HG03103 (cell line): ENCODE data around the gene LRRTM3.
A peak's percentile ranks its signal among the peaks of the same experiment; 100 is the strongest.

Source experiments
- ATAC-seq: cut with Tn5 transposase; IDR thresholded peaks from one replicate; pipeline ENCODE4 v1.9.1; 2021; ENCODE audit warnings: low read depth; ENCODE audit not compliant: unreplicated experiment

LRRTM3 gene

DNA sequence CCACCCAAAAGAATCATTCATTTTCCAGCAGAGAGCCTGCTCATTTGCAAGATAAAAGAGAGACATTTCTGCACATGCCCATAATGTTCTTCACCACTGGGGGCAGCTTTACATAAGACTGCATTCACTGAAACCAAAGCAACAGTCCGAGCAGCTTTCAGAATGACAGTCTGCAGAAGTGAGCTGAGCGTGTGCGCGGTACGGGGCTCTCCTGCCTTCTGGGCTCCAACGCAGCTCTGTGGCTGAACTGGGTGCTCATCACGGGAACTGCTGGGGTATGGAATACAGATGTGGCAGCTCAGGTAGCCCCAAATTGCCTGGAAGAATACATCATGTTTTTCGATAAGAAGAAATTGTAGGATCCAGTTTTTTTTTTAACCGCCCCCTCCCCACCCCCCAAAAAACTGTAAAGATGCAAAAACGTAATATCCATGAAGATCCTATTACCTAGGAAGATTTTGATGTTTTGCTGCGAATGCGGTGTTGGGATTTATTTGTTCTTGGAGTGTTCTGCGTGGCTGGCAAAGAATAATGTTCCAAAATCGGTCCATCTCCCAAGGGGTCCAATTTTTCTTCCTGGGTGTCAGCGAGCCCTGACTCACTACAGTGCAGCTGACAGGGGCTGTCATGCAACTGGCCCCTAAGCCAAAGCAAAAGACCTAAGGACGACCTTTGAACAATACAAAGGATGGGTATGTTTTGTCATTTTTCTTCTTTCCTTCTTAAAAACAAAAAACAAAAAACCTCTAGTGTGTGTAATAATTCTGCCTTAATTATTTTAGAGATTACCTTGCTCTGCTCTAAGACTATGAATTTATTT, at the start of gene LRRTM3:
LRRTM3 (plus strand) TSS at position 141 of the 820 bp plus-strand sequence.
- ATAC-seq = peak; percentile 100

DNA sequence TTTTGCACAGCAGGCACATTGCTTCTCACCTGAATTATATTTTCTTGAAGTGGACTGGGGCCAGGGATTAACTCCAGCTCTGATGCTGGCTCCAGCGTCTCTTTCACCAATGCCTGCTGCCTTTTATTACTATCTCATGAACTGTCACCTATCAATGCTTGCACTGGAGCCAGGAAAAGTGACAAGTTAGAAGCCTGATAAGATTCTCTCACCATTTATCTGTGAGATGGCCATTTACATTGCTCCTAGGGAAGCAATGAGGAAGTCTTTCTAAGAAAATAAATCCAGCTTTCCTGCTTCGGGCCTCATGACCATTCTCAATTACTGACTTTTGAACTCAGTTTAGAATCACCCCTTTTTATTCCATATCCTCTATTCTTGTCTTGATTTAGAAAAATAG, 48.5 kb upstream of the LRRTM3 start:
- ATAC-seq = no peak

DNA sequence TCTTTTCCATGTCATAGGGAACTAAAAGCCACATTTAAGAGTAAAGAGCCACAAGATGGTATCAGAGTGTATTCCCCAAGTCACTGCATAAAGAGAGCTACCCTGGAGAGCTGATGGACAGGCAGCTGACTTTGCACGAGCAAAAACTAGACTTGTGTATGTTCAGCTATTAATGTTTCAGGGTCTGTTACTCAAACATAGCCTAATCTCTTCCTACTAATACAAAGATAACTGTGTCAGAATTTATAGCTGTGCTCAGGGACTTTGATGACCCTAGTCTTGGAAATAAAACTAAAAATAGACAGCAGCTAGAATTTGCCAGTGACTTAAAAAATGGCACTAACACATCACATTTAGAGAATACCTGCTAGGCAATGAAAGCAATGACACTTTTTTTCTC, 45.5 kb upstream of the LRRTM3 start:
- no peak for ATAC-seq

GRCh38 chr10:66880826-66881225, 45.0 kb upstream of the LRRTM3 start:
- no peak for ATAC-seq

DNA sequence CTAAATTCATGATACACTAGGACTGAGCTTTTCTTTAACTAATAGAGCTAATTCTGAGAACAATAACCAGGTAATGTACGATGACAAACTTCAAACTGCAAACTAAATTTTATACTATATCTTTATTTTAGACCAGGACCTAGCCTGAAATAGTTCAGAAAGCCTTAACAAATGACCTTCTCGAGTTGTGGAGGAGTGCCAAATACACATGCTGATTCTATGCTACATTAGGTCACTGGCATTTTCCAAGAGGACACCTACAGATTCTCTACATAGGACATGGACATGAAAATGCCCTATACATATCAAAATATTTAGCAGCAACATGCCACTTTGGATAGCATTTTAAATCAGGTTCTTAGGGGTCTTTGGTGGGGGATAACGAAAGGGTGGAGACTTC, 44.0 kb upstream of the LRRTM3 start:
- ATAC-seq = no peak

DNA sequence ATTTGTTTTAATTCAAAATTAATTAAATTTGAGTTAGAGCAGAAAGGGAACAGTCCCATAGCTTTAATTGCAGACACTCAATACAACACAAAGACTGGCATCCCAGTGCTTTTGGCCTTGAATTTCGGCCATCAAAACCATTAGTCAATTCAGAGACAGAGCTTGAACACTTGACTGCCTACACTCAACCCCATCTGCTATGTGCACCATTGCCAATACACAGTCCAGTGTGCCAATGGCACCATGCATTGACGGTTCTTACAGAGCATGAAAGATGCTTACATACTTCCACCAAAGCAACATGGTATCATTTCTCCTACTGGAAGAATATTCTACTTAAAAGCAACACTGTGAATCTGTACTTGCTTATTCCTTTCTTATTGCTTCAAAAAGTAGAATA, 43.6 kb upstream of the LRRTM3 start:
- ATAC-seq = no peak

DNA sequence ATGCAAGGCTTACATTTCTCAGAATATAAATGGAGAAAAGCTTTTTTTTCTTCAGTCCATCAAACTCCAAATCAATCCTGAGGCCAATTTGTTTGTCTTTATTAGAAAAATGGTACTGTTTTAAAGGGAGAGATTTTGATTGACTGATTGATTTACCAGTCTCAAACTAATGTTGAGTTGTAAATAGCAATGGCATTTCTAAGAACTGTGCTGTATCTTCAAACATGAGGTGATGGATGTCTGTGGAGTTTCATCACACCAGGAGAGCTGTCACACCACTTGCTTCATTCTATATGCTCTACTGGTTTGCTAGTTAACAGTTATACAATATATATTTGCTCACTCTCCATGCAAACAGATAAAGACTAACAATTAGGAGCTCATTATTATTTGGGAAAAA, 39.0 kb upstream of the LRRTM3 start:
- no peak for ATAC-seq

GRCh38 chr10:66888237-66888636, 37.6 kb upstream of the LRRTM3 start:
- ATAC-seq = no peak

- ATAC-seq = no peak
These were observed 33.0 kb upstream of the LRRTM3 start for GRCh38 chr10:66892871-66893270.

DNA sequence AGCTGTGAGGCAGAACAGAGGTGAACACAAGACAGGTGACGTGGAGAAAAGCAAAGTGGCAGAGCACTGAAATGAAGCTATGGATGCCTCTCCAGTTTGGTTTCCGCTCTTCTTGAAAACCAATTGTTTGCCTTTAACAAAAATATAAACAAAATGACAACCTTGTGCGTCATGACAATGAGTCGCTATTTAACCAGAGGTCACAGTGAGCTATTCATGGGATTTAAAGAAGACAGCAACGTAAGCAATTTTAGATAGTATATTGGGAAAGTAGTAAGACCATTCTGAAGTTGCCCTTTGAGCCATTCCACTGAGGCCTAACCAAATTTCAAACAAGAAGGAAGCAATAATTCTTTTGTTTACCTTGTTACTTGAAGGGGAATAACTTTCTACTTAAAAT, 15.2 kb upstream of the LRRTM3 start:
- no peak for ATAC-seq

- ATAC-seq = no peak
These were observed 9.8 kb upstream of the LRRTM3 start for GRCh38 chr10:66916030-66916429.

DNA sequence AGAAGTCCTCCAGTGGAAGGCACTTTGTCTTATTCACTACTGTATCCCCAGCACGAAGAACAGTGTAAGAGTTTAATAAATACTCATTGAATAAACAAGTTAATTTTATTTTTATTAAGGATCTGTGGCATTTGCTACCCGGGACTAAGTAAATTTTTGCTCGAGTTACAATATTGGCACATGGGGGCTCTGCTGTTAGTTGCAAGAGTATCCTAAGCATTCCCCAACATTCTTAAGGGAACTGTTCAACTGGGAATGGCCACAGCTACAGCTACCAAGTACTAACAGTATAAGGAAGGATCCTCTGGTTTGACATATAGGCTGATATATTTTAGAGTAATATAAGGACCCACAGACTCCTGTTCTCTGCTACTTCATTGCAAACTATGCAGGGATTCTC, 8.7 kb upstream of the LRRTM3 start:
- no peak for ATAC-seq

DNA sequence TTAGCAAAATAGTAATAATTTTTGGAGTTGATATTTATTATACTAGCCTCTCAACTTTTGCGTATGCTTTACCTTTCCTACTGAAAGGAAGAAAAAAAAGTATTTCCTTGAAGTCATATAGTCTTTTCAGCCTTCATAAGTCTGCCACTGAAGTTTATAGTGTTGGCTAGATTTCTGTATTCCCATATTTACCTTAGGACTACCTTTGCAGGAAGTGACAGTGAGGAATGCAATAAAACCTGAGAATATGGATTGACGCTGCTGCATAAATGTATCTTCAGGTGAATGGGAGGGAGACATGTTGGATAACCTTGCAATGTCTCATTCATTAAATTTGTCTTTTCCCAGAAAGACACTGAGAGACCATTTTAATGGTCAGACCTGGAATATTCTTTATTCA, 6.6 kb upstream of the LRRTM3 start:
- no peak for ATAC-seq

- no peak for ATAC-seq
These were observed 1.0 kb upstream of the LRRTM3 start for GRCh38 chr10:66924674-66925345.

DNA sequence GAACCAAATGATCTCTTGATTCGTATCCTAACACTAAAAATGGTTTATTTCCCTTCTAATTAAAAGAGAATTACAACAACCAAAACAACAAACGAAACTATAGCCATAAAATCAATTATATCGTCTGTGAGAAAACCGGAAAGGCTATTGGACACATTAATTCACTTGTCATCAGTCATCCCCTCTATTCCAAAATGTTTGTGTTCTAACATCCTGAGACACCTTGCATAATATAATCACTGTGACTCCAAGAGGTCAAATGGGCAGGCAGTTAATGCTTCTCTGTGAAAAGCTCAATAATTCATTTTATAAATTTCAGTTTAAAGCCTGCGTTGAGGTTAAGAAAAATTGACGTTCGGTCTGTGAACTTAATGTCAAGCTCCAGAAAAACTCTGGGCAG, 463 bp upstream of the LRRTM3 start:
- ATAC-seq = no peak

- ATAC-seq = no peak
These were observed 1.0 kb downstream of the LRRTM3 start for GRCh38 chr10:66926841-66927240.

DNA sequence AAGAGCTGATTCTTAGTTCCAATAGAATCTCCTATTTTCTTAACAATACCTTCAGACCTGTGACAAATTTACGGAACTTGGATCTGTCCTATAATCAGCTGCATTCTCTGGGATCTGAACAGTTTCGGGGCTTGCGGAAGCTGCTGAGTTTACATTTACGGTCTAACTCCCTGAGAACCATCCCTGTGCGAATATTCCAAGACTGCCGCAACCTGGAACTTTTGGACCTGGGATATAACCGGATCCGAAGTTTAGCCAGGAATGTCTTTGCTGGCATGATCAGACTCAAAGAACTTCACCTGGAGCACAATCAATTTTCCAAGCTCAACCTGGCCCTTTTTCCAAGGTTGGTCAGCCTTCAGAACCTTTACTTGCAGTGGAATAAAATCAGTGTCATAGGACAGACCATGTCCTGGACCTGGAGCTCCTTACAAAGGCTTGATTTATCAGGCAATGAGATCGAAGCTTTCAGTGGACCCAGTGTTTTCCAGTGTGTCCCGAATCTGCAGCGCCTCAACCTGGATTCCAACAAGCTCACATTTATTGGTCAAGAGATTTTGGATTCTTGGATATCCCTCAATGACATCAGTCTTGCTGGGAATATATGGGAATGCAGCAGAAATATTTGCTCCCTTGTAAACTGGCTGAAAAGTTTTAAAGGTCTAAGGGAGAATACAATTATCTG, 1.6 kb downstream of the LRRTM3 start:
- ATAC-seq = no peak

DNA sequence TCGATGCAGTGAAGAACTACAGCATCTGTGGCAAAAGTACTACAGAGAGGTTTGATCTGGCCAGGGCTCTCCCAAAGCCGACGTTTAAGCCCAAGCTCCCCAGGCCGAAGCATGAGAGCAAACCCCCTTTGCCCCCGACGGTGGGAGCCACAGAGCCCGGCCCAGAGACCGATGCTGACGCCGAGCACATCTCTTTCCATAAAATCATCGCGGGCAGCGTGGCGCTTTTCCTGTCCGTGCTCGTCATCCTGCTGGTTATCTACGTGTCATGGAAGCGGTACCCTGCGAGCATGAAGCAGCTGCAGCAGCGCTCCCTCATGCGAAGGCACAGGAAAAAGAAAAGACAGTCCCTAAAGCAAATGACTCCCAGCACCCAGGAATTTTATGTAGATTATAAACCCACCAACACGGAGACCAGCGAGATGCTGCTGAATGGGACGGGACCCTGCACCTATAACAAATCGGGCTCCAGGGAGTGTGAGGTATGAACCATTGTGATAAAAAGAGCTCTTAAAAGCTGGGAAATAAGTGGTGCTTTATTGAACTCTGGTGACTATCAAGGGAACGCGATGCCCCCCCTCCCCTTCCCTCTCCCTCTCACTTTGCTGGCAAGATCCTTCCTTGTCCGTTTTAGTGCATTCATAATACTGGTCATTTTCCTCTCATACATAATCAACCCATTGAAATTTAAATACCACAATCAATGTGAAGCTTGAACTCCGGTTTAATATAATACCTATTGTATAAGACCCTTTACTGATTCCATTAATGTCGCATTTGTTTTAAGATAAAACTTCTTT, 2.3 kb downstream of the LRRTM3 start:
- no peak for ATAC-seq

DNA sequence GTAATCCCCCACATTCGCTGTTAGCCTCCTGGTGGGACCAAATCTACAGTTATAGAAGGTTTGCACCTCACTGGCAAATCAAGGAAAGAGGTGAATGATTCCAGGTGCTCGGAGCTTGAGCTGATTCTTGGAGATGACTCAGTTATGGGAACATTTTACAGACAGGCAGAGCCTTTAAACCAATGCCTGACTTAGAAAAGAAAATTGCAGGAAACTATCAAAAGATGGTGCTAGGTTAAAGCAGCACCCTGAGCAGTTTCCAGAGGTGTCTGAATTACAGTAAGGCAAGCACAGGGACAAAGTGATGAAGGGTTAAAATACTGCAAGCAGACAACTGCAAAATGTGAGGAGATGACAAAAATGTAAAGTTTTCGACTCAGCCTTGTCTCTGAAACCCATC, 2.9 kb downstream of the LRRTM3 start:
- ATAC-seq = no peak

DNA sequence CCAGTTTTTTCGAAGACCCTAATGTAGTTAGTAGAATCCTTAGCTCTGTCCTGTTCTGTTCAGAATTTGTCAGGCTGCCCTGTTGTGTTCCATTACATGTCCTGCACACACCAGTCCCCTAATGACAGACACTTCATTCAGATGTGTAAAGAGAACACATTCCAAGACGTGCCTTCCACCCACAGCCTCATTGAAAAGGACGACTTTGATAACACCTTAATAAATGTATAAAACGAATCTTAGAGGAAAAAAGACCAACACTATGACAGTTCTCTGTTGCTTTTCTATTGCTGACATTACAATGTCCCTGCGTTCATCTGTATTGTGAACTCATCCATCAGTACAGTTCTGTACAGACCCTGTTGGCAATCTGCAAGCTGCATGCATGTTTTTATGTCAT, 3.5 kb downstream of the LRRTM3 start:
- ATAC-seq = no peak
